CD4-positive, alpha-beta T cell treated with Interleukin-15 for 1 hour (primary cell): ENCODE results near the gene ALDH7A1.
"Not testable (repeated sequence)": the region's sequence is repeated elsewhere in the genome, so short reads cannot be mapped to it uniquely, and the experiment has no call there.

ENCODE experiments used
- DNase-seq: peaks from one replicate; pipeline ENCODE4 v3.0.0-alpha.2; 2020

ALDH7A1 gene

GRCh38 chr5:126591549-126591948 lies 3.5 kb downstream of the ALDH7A1 start:
- DNase-seq, result no peak

GRCh38 chr5:126589536-126590297 lies 5.3 kb downstream of the ALDH7A1 start:
- no peak for DNase-seq

- no peak for DNase-seq
These were observed 7.2 kb downstream of the ALDH7A1 start for GRCh38 chr5:126587551-126588390.

GRCh38 chr5:126583761-126584160 lies 11.3 kb downstream of the ALDH7A1 start:
- DNase-seq, result no peak

GRCh38 chr5:126579716-126580115 lies 15.3 kb downstream of the ALDH7A1 start:
- DNase-seq, result no peak

GRCh38 chr5:126577415-126577814 lies 17.6 kb downstream of the ALDH7A1 start:
- no peak for DNase-seq

- DNase-seq, result no peak
These were observed 18.0 kb downstream of the ALDH7A1 start for GRCh38 chr5:126576974-126577373.

- DNase-seq, result no peak
These were observed 19.4 kb downstream of the ALDH7A1 start for GRCh38 chr5:126575644-126576043.

- no peak for DNase-seq
These were observed 26.7 kb downstream of the ALDH7A1 start for GRCh38 chr5:126568206-126568755.

GRCh38 chr5:126562823-126563222 lies 32.2 kb downstream of the ALDH7A1 start:
- no peak for DNase-seq

- no peak for DNase-seq
These were observed 33.1 kb downstream of the ALDH7A1 start for GRCh38 chr5:126561908-126562307.

- DNase-seq, result not testable (repeated sequence)
These were observed 39.9 kb downstream of the ALDH7A1 start for GRCh38 chr5:126555101-126555500.

- DNase-seq, result no peak
These were observed 42.4 kb downstream of the ALDH7A1 start for GRCh38 chr5:126552614-126553013.

GRCh38 chr5:126544087-126544740 lies 50.8 kb downstream of the ALDH7A1 start:
- peak; percentile 20 for DNase-seq

GRCh38 chr5:126543660-126544059 lies 51.4 kb downstream of the ALDH7A1 start:
- DNase-seq, result no peak

- no peak for DNase-seq
These were observed 52.0 kb downstream of the ALDH7A1 start for GRCh38 chr5:126543009-126543408.

GRCh38 chr5:126542441-126542840 lies 52.6 kb downstream of the ALDH7A1 start:
- no peak for DNase-seq

- DNase-seq, result no peak
These were observed 54.4 kb downstream of the ALDH7A1 start for GRCh38 chr5:126540631-126541030.

- no peak for DNase-seq
These were observed 56.4 kb downstream of the ALDH7A1 start for GRCh38 chr5:126538579-126538978.

- DNase-seq, result no peak
These were observed 58.1 kb downstream of the ALDH7A1 start for GRCh38 chr5:126536874-126537273.

- DNase-seq, result no peak
These were observed 59.0 kb downstream of the ALDH7A1 start for GRCh38 chr5:126535856-126536545.

GRCh38 chr5:126534553-126534952 lies 60.5 kb downstream of the ALDH7A1 start:
- DNase-seq, result no peak
